Measurements from ENCODE around the gene TLE1.

TLE1 gene

DNA sequence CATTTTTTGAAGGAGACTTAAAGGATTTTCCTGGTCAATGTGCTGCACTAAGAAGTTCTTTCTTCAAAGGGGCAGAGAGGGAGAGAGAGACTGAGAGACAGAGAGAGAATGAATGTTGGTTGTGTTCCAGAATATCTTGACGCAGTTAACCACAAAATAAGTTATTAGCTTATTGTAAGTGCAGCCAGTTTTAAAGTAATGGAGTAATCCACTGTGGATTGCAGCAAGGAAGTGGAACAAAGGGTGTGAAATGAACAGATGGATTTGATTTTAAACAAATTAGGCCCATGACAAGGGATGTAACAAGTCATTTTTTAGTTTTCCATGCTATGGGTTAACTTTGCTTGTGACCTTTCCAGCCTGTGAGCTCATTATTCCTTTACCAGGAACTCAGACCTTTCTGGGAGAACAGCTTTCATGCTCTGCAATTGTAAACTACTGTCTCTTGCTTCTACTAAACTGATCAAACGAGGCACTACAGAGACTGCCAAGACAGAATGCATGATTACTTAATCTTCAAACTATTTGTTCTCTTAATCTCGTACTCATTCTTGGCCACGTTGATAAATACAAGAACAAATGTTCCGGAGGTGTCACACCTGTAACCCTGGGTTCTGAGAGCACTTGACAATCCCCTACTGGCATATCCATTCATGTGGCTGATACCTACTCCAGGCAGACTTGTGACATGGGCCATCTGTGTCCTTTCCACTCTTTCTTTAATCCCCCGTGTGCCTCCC lies 131.1 kb downstream of the TLE1 start:
- TF ChIP-seq, protein P1, sequence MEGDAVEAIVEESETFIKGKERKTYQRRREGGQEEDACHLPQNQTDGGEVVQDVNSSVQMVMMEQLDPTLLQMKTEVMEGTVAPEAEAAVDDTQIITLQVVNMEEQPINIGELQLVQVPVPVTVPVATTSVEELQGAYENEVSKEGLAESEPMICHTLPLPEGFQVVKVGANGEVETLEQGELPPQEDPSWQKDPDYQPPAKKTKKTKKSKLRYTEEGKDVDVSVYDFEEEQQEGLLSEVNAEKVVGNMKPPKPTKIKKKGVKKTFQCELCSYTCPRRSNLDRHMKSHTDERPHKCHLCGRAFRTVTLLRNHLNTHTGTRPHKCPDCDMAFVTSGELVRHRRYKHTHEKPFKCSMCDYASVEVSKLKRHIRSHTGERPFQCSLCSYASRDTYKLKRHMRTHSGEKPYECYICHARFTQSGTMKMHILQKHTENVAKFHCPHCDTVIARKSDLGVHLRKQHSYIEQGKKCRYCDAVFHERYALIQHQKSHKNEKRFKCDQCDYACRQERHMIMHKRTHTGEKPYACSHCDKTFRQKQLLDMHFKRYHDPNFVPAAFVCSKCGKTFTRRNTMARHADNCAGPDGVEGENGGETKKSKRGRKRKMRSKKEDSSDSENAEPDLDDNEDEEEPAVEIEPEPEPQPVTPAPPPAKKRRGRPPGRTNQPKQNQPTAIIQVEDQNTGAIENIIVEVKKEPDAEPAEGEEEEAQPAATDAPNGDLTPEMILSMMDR (IDR thresholded peaks at IDR 0.05; ENCODE audit: low read depth, low read length, missing control alignments): no peak
- H3K4me3 ChIP-seq (ENCODE audit: low read depth, low read length): no peak overlapping the region
- DNase-seq (ENCODE audit: low read depth): no peak

DNA sequence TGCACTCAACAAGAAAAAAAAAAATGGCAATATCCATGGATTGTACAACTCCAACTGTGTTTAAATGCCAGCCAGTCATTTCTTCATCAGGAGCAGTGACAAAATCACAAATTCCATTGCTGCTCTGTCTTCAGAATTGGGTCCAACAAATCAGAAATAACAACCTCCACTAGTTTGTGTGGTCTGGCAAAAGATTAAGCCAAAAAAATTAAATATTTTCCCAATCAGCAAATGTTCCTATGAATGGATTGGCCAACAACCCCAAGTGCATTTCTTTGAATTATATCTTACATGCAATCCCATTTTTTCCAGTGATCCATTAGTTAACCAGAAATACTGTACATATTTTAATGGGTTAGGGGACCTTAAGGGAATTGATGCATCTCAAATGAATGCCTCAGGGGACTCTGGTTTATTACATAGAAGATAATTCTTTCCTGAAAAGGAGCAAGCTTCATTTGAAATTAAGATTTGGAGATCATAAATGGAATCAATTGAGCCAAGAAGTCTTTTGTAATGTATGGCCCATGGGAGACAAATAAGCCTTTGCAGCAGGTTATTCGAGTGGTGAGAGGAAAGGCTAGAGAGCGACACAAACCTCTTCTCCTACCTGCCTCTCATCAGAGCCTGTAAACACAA lies 131.8 kb downstream of the TLE1 start:
- TF ChIP-seq, protein P1 (IDR thresholded peaks at IDR 0.05; ENCODE audit: low read depth, low read length, missing control alignments): no peak
- no peak overlapping the region for H3K4me3 ChIP-seq (ENCODE audit: low read depth, low read length)
- no peak for DNase-seq (ENCODE audit: low read depth)

- no peak overlapping the region for H3K4me3 ChIP-seq (ENCODE audit: low read depth, low read length)
- TF ChIP-seq, protein P1 (IDR thresholded peaks at IDR 0.05; ENCODE audit: low read depth, low read length, missing control alignments): no peak
- DNase-seq (ENCODE audit: low read depth): no peak
These were observed 132.4 kb downstream of the TLE1 start for GRCh38 chr9:81556923-81557322.

DNA sequence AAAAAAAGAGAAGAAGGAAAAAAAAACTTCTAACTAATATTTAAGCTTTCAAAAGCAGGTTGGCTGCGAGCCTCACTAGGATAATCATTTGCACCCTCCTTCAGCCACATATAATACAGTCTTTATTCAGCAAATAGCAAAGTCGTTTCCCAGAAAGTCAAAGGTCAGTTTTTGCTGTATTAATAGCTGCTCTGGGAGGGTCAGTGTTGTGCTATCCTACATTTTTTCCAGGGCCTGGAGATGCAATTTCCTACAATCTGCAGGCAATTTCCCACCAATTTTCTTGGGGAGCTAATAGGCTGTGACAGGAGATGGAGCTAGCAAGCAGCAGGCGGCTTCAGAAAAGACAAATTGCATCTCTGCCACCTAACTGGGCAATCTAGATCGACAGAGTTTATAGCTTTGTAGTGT lies 136.8 kb downstream of the TLE1 start:
- TF ChIP-seq, protein P1 (IDR thresholded peaks at IDR 0.05; ENCODE audit: low read depth, low read length, missing control alignments): no peak
- H3K4me3 ChIP-seq (ENCODE audit: low read depth, low read length): no peak overlapping the region
- DNase-seq (ENCODE audit: low read depth): no peak

DNA sequence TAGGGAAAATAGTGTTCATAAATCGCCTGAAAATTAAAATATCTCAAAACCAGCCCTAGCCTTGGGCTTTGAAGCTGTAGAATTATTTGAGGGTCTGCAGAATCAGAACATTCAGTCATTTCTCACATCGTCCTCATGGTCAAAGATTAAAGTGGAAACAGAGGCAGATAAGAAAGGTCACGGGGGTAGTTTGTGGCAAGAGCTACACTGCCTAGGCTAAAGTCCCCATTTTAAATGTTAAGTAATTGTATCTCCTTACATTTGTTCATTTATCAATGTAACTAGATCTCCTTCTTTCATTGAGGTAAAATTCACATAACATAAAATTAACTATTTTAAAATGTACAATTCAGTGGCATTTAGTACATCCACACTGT lies 139.2 kb downstream of the TLE1 start:
- DNase-seq (ENCODE audit: low read depth): no peak
- TF ChIP-seq, protein P1 (IDR thresholded peaks at IDR 0.05; ENCODE audit: low read depth, low read length, missing control alignments): no peak
- H3K4me3 ChIP-seq (ENCODE audit: low read depth, low read length): no peak overlapping the region

DNA sequence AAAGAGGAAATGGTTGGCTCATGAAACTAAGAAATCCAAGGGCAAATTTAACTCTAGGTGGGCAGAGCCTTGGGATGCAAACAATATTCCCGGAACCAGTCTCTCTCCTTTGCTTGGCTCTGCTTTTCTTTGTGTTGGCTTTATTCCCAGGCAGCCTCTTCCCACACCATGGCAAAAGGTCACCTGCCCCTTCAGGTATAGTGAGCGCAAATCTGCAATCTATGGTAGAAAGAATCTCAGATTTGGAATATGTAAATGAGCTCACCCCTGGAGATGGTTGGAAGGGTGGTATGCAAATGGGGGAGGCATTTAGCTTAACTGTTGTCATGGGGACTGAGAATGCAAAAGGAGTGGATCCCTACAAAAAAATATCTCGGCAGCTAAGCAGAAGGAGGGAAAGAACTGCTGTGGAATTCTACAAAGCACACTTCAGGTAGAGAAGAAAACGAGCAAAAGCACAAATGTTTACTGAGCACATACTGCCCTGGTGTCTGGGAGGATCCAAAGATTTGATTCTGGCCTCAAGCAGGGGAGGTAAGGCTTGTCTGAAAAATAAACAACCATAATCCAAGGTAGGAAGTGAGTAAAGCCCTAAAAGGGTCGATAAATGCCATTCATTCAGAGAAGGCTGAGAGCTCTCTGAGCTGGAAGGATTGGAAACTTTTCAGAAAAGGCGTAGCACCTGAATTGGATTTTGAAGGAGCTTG lies 139.7 kb downstream of the TLE1 start:
- TF ChIP-seq, protein P1 (IDR thresholded peaks at IDR 0.05; ENCODE audit: low read depth, low read length, missing control alignments): no peak
- DNase-seq (ENCODE audit: low read depth): no peak
- H3K4me3 ChIP-seq (ENCODE audit: low read depth, low read length): no peak overlapping the region

Measured in GM12864 (cell line).